ENCODE measurements around the gene APOBEC3H.

The APOBEC3H gene

DNA sequence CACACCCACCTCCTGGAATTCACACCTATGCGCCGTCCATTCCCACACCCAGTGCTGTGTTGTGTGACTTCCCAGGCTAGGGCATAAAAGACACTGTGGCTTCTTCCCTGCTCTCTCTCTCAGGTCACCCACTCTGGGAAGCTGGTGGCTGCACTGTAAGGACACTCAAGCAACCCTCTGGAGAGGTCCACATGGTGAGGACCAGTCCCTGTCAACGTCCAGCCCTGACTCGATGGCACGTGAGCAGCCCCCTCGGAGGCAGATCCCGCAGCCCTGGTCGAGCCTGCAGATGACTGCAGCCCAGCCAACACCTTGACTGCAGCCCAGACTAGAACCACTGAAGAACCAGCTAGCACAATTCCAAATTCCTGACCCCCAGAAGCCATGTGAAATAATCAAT lies 39.3 kb downstream of the APOBEC3H start:
- TF ChIP-seq, protein P1, sequence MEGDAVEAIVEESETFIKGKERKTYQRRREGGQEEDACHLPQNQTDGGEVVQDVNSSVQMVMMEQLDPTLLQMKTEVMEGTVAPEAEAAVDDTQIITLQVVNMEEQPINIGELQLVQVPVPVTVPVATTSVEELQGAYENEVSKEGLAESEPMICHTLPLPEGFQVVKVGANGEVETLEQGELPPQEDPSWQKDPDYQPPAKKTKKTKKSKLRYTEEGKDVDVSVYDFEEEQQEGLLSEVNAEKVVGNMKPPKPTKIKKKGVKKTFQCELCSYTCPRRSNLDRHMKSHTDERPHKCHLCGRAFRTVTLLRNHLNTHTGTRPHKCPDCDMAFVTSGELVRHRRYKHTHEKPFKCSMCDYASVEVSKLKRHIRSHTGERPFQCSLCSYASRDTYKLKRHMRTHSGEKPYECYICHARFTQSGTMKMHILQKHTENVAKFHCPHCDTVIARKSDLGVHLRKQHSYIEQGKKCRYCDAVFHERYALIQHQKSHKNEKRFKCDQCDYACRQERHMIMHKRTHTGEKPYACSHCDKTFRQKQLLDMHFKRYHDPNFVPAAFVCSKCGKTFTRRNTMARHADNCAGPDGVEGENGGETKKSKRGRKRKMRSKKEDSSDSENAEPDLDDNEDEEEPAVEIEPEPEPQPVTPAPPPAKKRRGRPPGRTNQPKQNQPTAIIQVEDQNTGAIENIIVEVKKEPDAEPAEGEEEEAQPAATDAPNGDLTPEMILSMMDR (IDR thresholded peaks at IDR 0.05; ENCODE audit: low read depth, low read length) = no peak

DNA sequence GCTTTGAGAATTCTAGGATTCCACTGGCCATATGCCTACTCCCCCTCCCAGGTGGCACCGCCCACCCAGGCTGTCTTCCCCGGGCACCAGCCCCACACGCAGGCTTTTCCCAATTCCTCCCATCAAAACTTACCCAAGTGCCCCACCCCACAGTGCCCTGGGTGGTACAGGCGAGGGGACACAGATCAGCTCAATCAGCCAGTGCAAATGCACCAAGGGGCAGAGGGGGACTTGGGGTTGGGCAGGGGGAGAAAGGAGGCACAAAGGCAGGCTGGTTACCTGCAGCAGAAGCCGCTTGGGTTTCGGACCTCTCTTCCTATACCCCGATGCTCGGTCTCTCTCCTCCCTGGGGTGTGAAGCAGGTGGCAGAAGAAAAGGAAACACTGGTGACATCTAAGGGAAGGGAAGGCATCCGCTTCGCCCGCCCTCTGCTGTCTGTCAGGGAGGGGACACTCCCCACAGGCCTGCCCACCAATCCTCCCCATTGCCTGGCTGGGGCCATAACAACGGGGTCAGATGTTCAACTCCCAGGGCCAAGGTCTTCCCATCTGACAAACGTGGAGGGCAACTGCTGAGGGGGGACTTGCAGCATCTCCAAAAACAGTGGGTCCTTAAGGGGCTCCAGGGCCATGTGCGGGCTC lies 41.4 kb downstream of the APOBEC3H start:
- TF ChIP-seq, protein P1 (IDR thresholded peaks at IDR 0.05; ENCODE audit: low read depth, low read length) = no peak

More for the DNA sequence above, 39.3 kb downstream of the APOBEC3H start:
- no peak for DNase-seq (ENCODE audit: extremely low read depth, low read depth)

GRCh38 chr22:39139933-39140332 lies 42.9 kb downstream of the APOBEC3H start:
- no peak for DNase-seq (ENCODE audit: extremely low read depth, low read depth)
- TF ChIP-seq, protein P1 (IDR thresholded peaks at IDR 0.05; ENCODE audit: low read depth, low read length) = no peak

More for the DNA sequence above, 41.4 kb downstream of the APOBEC3H start:
- no peak for DNase-seq (ENCODE audit: extremely low read depth, low read depth)

- DNase-seq (ENCODE audit: extremely low read depth, low read depth) = no peak
- TF ChIP-seq, protein P1 (IDR thresholded peaks at IDR 0.05; ENCODE audit: low read depth, low read length) = no peak
Observed at GRCh38 chr22:39142088-39142680, 45.1 kb downstream of the APOBEC3H start.

DNA sequence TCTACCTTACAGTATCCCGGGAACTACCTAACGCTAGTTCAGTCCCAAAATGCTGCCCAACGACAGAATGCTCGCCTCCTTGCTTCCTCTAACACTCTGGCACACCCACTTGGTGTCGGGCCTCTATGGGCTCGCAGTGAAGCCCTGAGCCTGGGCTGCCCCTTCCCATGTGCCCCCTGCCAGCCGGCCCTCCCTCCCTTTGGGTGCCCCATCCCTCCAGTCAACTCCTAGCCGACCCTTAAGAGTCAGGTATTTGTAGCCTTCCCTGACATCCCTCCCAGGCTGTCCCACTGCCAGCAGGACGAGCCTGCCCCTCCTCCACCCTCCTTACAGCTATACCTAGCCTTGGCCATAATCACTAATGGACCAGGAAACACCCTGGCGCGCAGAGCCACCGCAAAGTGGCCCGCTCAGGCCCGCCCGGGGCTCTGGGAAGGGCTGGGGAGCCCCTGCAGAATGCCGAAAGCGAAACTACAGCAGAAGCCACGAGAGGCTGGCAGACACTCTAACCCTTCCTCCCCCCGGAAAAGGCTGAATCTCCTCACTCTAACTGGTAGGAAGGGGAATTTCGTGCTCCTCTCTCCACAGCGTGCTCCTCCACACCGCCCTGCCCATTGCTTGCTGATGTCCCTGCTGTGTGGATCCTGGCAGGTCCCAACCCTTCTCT lies 47.2 kb downstream of the APOBEC3H start:
- DNase-seq (ENCODE audit: extremely low read depth, low read depth) = no peak
- TF ChIP-seq, protein P1 (IDR thresholded peaks at IDR 0.05; ENCODE audit: low read depth, low read length) = no peak

DNA sequence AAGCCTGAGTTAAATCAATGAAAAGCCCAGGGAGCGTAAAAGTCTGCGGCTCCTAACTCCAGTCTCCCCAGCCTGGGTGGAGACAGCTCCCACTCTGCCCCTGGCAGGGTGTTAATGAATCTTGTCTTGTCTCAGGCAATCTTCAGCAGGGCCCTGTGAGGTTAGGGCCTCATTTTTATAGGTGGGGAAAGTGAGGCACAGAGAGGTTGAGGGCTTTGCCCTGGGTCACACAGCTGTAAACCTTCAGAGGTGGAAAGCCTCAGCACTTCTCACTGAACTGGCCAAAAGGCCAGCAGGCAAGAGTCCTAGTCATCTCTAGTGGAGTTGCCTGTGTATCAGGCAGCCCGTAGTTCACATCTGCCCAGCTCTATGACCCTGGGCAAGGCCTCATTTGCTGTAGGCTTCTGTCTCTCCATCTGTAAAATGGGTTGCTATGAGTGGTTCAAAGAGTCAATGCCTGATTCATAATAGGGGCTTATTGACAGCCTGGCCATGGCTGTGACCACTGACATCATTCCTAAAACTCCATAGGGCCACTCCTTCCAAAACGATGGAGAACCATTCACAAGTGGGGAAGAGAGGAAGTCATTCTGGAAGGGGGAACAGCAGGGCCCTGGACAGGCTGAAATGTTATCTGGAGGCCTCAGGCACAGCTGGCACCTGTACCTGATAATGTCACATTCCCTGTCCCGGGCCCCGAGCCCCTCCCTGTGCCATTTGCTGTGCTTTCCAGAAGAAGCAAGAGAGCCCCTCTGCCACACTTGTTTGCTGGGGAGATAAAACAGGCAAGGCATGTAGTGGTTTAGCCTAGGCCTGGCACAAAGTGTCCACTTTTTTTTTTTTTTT lies 49.4 kb downstream of the APOBEC3H start:
- no peak for DNase-seq (ENCODE audit: extremely low read depth, low read depth)
- TF ChIP-seq, protein P1 (IDR thresholded peaks at IDR 0.05; ENCODE audit: low read depth, low read length) = no peak
